Kidney (tissue), 14 donors: ENCODE measurements around the gene CHRNA1. TPM values are rescaled to one million over a fixed set of nuclear protein-coding genes. Genes with fewer than 3 reads are reported as not detected.
A peak's percentile ranks its signal among the peaks of the same experiment; 100 is the strongest.

Experiments used
- DNase-seq, 5 donors: peaks; one replicate each; pipeline ENCODE4 v3.0.0-alpha.2; 2013 to 2020
- FAIRE-seq: peaks from 2 replicates; lab custom pipeline; 2012; peaks lifted over from hg19 to GRCh38; lab: Jason Lieb, UNC
- H3K27ac ChIP-seq, 2 donors: one replicate each; pipeline ENCODE4 v1.7.0; 2013; ENCODE audit warnings: low read depth in 2 of 2, low read length in 2 of 2, inconsistent platforms in 1 of 2
- H3K27me3 ChIP-seq: one replicate; pipeline ENCODE4 v1.7.1; 2013; ENCODE audit warnings: low read length, inconsistent platforms; ENCODE audit not compliant: control insufficient read depth, insufficient read depth
- H3K36me3 ChIP-seq, 3 donors: one replicate each; pipeline versions ENCODE4 v1.7.0 to v1.7.1; 2013; ENCODE audit warnings: low read length in 3 of 3, control low read depth in 1 of 3, inconsistent platforms in 1 of 3; ENCODE audit not compliant: insufficient read depth in 3 of 3, control insufficient read depth in 2 of 3
- H3K4me1 ChIP-seq, 3 donors: one replicate each; pipeline versions ENCODE4 v1.7.0 to v1.7.1; 2013; ENCODE audit warnings: low read length in 3 of 3, inconsistent platforms in 1 of 3, low read depth in 1 of 3; ENCODE audit not compliant: control insufficient read depth in 2 of 3, insufficient read depth in 2 of 3
- H3K4me3 ChIP-seq, 3 donors: one replicate each; pipeline versions ENCODE4 v1.7.0 to v1.8.1; 2013; ENCODE audit warnings: low read length in 3 of 3, control low read depth in 1 of 3, inconsistent platforms in 1 of 3
- H3K9ac ChIP-seq, 3 donors: one replicate each; pipeline versions ENCODE4 v1.7.0 to v1.7.1; 2013; ENCODE audit warnings: low read length in 3 of 3, control low read depth in 1 of 3, inconsistent platforms in 1 of 3
- H3K9me3 ChIP-seq, 3 donors: one replicate each; pipeline versions ENCODE4 v1.7.0 to v1.7.1; 2013; ENCODE audit warnings: low read length in 3 of 3, control low read depth in 1 of 3, inconsistent platforms in 1 of 3; ENCODE audit not compliant: control insufficient read depth in 2 of 3, insufficient read depth in 1 of 3
- CTCF ChIP-seq: IDR thresholded peaks from 3 replicates; pipeline ENCODE4 v1.5.1; 2012; ENCODE audit warnings: mild to moderate bottlenecking, moderate library complexity, borderline replicate concordance; ENCODE audit not compliant: insufficient read depth; ENCODE audit errors: extremely low read depth
- intact Hi-C: fragments of 100-400 bp; cut with DNase I; formaldehyde crosslinking; loops from one replicate; pipeline ENCODE4 v1.11.1; 2022
- polyA plus RNA-seq: library from polyadenylated mRNA; stranded (reverse); fragments of 350-450 nt; fragmentation: Illumina TruSeq; extraction: RNeasy Lipid Tissue Mini Kit (QIAGEN cat#74804); gene quantifications from one replicate; pipeline ENCODE4 v1.2.3, GENCODE V29; 2014; ENCODE audit warnings: low read depth, low replicate concordance; ENCODE audit not compliant: insufficient read depth
- total RNA-seq: library from RNA; stranded (reverse); fragmentation: NEBNext Ultra II Directional; extraction: Animal tissue kit (Norgen Biotek cat#: 25700); gene quantifications from one replicate; pipeline ENCODE4 v1.2.1, GENCODE V29; 2021
- donor health status: control.
- donor health status: control.
- donor health status: control.
- donor health status: control.
- donor health status: control.
- donor health status: DM: yes; HTN: yes; CAD: no.
- donor health status: Normal renal cell carcinoma (clear cell type).

The CHRNA1 gene
- total and polyA plus RNA-seq, 2 donors from 2014 or later = not detected

DNA sequence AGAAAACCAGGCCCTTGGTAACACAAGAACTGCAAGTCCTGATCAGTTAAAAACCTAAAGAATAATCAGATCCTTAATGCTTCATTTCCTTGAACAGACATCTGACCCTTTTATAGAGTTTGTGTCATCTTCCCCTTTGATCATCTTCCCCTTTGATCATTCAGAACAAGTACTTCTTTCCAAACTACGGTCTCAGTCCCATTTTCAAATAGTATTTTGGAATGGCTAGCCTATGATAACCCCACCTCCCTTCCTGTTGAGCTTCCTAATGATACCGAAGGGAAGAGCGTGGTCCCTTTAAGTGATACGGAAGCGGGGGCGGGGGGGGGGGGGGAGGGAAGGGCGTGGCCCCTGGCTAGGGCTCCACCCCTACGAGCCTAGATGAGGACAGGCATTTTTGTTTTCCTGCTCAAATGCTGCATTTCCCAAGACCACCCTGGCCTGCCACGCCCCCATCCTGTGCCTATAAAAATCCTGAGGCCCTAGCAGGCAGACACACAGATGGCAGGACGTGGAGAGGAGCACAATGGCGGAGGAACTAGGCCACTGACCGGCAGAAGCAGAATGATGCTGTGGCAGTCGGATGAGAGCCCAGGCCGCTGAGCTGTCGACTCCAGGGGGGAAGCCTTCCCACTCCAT lies 24.1 kb upstream of the CHRNA1 start:
- no peaks in the 10 kb centered on the region for H3K27me3 ChIP-seq
- H3K4me3 ChIP-seq = no peak overlapping the region
- FAIRE-seq (no peak), DNase-seq (peak in 2 of 5 donors; percentile 23 to 58)
- H3K27ac ChIP-seq = no peak overlapping the region
- no peak for TF ChIP-seq CTCF
- no peaks in the 10 kb centered on the region for H3K4me1 ChIP-seq
- no peaks in the 10 kb centered on the region for H3K9me3 ChIP-seq
- H3K36me3 ChIP-seq = no peaks in the 10 kb centered on the region
- intact Hi-C loops = no loop called here
- no peak overlapping the region for H3K9ac ChIP-seq

DNA sequence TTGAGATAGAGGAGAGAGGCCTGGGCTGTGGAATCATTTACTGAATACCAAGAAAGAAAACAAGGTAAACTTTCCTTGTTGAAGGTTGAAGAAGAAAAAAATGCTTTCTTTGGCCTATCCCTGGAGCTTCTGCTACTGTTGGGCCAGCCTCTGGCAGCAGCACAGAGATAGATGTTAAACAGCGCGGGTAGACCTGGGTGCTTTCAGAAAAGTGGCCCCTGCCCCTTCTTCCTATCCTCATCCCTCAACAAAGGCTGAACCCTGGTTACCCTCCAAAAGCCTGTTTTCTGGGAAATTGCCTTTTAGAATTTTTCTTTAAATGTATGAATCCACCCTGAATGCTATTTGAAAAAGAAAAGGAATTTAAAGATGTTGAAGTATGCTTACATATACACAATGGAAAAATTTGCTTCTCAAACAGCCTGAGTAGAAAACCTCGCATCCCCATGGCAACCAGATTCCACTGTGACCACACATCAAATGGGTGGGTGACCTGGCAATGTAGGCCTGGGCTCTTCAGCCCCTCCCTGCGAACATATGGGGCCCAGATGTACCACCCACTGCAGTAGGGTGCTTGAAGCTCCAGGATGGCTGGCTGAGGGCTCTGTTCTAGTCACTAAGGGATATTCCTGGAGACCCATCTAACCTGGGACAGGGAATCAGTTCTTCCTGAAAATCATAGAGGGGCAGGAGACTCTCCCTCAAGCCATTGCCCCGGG lies 23.4 kb upstream of the CHRNA1 start:
- Histone ChIP-seq H3K27ac (no peak overlapping the region), H3K36me3 (no peaks in the 10 kb centered on the region), H3K9ac (no peak overlapping the region), H3K27me3 (no peaks in the 10 kb centered on the region), H3K4me1 (no peaks in the 10 kb centered on the region), H3K9me3 (no peaks in the 10 kb centered on the region), H3K4me3 (no peak overlapping the region)
- TF ChIP-seq CTCF = no peak
- FAIRE-seq (no peak), DNase-seq (peak in 4 of 5 donors; percentile 37 to 69 (median 59))
- intact Hi-C loops = no loop called here

DNA sequence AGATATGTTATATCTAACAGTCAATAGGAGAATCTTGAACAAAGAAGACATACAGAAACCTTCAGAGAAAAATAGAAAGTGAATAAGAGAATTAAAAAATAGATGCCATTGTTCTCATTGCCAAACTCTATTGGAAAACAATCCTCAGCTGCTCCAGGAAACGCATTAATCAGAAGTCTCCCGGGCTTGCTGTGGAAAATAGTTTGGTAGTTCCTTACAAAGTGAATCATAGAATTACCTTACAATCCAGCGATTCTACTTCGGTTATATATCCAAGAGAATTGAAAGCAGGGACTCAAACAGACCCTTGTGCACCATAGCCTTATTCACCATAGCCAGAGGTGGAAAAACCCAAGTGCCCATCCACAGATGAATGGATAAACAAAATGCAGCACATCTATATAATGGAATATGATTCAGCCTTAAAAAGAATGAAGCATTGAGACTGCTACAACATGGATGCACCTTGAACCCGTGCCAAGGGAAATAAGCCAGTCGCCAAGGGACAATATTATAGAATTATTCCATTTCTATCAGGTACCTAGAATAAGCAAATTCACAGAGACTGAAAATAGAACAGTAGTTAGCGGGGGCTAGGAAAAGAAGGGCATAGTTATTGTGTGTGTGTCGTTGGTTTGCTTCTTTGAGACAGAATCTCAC lies 21.9 kb upstream of the CHRNA1 start:
- H3K4me1 ChIP-seq = no peaks in the 10 kb centered on the region
- no peak for FAIRE-seq
- intact Hi-C loops = no loop called here
- H3K9ac ChIP-seq = no peak overlapping the region
- H3K27ac ChIP-seq = no peak overlapping the region
- H3K9me3 ChIP-seq = no peaks in the 10 kb centered on the region
- no peaks in the 10 kb centered on the region for H3K36me3 ChIP-seq
- H3K4me3 ChIP-seq = no peak overlapping the region
- TF ChIP-seq CTCF = no peak
- no peaks in the 10 kb centered on the region for H3K27me3 ChIP-seq
- DNase-seq = no peak
